ENCODE measurements around the gene EIF4EBP2.

The EIF4EBP2 gene

DNA sequence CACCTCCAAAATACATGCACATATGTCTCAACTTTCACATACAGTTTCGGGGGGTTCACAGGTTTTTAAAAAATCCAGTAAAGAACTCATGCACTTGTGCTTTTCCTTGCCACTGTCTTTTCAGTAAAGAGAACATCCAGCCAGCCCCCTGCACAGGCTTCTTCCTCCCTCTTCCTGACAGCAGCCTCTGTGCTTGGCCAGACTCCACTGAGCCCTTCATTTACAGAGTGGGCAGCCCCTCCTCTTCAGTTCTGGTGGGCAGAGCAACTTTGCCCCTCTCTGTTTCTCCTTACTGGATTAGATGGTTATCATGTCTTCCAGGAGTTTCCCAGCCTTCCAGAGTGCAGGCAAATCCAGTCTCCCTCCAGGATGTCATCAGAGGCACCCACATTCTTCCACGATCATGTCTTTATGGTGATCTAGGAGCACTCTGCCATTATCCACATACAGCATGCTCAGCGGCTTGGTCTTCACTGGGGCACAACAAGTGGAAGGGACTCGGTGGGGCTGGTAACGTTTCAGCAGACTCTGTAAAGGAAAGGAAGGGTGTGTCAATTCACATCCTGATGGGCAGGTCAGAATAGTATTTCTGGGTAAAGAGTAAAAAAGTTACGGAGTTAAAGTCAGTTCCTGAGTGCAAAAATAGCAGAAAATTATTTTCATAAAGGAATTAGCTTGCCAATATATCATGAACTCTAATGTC lies 28.8 kb downstream of the EIF4EBP2 start:
- no peak for DNase-seq (ENCODE audit: low read depth)

DNA sequence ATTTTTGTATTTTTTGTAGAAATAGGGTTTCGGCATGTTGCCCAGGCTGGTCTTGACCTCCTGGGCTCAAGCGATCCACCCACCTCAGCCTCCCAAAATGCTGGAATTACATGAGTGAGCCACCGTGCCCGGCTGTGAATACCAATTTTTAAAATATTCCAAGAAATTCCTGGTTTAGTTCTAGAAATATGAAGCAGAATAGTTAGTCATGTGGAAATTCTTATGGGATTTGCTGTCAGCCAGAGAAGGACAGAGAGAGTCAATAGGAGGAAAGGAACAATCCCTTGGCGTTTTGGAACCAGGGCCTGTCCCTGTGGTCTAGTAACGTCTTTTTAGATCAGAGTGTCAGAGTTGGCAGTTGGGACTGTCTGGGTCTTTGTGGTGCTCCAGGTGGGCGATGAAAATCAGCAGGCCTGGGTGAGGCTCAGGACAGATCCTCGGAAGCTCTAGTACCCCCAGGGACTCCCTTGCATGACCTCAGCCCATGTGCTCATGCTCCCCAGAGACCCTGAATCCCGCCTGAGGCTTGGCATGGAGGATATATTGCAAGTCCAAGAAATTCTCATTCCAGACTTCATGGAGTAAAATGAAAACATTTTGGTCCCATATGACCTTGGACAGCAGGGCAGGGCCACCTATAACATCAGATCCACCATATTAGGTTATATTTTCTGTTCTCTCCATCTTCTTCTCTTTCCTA lies 29.8 kb downstream of the EIF4EBP2 start:
- DNase-seq (ENCODE audit: low read depth) = no peak

DNA sequence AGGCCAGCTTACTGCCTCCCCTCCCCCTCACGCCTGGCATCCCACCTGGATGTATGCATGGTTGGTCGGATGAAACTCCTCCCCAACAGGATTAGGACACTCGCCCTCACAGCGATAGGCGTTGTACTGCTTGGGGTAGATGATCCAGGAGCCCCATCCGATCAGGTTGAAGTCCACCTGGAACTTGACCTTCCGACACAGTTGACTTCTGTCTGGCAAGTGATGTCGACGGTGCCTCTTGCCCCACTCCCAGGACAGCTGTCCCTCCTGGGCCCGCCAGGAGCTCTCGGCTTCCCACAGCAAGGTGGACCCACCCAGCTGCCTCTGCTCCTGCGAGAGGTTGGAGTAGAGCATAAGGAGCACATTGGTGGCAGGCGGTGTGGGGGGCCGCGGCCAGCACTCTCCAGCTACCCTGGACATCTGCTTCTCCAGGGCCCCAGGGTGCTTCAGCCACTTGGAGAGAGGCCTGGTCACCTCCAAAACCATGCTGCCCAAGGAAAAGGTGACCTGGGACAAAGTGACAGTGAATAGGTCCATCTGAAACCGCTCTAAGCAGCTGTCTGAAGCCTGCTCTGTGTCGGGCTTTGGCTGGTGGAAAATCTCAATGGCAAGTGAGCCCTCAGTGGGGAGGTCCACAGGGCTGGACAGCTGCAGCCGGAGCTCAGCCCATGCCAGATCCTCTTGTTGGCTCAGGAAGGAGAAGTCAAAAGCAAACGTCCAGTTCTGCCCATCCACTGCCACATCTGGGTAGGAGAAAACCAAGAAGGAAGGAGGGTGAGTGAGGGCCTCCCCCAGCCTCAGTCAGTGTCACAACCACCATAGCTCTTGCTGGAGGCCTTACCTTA lies 31.5 kb downstream of the EIF4EBP2 start:
- no peak for DNase-seq (ENCODE audit: low read depth)

DNA sequence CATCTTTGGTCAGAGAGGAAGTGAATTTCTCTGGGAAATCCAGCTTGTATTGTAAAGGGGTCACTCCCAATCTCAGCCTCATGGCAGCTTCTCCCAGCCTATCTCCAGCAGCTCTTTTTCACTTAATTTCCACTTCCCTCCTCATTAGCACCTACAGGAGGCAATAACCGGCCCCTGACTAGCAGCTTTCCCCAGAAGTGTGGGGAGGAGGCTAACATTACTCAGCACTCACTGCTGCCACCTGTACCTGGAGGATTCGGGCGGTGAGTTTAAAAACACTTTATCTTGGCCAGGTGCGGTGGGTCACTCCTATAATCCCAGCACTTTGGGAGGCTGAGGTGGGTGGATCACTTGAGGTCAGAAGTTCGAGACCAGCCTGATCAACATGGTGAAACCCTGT lies 33.8 kb downstream of the EIF4EBP2 start:
- no peak for DNase-seq (ENCODE audit: low read depth)

DNA sequence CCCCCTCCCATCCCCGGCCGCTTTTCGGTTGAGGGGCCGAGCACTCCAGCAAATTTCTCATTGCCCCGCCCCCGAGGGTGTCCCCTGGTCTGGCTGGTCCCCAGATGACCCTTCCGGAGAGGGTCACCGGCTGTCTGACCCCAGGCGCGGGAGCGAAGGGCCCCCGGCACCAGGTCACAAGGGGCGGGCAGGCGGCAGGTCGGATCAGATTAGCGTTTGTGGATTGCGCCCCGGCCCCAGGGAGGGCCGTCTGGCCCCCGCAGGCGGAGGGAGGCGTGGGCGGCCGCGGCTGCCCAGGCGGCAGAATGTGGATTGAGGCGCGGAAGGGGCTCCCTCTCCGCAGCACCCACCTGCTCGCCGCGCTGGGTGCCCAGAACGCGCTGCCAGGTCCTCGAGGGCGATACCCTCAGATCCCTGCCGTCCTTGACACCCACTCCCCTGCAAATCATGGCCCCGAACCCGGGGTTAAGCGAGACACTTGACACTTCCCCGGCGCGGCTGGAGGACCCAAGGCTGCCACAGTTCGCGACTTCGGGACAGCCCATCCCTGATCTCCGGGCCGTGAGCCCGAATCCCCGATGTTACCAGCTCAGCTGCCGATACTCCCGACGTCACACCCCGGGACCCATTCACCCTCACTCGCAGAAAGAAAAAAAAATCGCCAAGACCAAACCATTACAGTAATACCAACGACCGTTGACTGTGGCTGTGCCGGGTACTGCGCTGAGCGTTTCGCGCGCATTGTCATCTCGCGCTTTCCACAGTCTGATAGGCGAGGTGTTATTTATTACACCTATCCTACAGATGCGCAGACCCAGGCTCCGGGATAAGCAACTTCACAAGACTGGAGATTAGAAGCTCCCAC lies 36.6 kb downstream of the EIF4EBP2 start:
- DNase-seq (ENCODE audit: low read depth) = no peak

DNA sequence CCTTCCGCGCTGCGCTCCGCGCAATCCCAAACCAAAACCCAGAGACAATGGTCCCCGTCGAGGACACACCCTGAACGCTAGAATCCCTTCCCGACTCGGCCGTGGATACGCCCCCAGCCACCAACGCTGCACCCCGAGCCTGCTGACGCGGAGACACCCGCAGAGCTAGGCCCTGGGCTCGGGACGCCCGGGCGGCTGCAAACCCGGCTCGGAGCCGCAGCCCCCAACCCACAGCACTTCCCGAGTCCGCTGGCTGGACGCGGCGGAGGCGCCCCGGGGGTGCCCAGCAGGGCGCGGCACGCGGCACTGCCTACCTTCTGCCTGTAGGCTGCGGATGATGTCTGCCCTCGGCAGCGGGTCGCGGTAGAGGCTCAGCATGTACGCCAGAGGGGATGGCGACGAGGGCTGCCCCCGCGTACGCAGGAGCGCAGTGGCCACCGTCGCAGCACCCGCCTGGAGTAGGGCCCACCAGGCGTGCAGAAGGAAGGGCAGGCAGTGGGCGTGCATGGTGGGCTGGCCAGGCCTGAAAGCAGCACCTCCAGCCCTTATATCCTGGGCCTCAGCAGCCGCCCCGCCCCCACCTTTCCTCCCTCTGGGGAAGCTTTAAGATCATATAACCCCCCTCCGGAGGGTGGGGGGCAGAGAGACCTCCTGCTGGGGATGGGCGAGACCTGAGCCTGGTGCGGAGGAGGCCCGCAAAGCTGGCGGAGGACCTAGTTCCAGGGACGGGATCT lies 37.4 kb downstream of the EIF4EBP2 start, which contains the start of gene NODAL:
TSS of gene NODAL (minus strand) at position 521 of the 734 bp plus-strand sequence. CDS start at position 507, 14 bp downstream.
- DNase-seq (ENCODE audit: low read depth) = no peak

DNA sequence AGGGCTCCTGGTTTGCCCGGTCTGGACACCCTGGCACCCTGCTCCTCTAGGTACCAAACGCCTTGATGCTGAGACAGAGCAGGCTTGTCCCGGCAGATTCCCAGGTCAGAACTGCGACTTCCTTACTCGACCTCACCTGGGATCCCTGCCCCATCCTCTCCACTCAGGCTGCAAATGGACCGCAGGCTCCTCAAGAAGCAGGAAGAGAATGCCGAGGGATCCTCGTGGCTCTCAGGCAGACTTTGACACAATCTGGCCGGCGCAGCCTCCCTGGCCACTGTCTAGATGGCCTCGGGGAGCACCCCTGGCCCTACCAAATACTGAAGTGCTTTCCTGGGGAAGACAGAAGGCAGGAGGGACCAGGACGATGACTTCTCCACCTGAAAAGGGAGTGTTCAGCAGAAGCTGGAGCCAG lies 38.0 kb downstream of the EIF4EBP2 start:
- DNase-seq (ENCODE audit: low read depth) = no peak

DNA sequence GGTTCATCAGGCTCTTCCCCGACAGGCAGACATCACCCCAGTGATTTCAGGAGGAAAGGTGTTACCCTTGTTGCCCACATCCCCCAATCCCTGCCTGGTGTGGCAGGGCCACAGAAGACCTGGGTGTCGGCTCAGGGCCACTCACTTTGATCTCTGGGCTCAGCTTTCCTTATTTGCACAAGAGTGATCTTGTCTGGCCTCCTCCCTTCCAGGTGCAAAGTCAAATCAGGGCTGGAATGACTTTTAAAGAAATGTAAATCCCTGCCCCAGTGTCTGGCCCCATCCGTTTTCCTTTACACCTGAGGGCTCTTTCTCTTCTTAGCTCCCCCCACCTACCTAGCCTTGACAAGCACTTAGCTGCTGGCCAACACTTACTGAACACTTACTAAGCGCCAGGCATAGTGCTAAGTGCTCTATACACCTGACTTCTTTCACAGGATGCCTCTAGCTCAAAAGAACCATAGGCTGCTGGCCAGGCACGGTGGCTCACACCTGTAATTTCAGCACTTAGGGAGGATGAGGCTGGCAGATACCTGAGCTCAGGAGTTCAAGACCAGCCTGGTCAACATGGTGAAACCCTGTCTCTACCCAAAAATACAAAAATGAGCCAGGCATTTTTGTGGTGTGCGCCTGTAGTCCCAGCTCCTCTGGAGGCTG lies 38.5 kb downstream of the EIF4EBP2 start:
- no peak for DNase-seq (ENCODE audit: low read depth)

DNA sequence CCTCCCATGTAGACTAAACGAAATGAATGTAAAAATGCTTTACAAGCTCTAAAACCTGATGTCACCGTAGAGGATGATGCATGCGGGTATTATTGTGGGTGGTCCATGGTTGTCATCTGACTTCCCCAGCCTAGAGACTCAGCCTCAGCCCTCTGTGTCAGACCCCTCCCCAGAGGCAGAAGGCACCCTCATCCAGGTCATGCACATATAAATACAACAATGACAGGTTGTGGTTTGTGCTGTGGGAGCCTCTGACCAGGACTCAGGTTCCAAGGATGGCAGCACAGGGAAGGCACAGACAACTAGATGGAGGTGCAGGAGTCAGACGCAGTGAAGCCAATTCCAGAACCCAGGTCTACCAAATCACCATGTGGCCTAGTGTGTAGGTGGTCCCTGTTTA lies 40.8 kb downstream of the EIF4EBP2 start:
- DNase-seq (ENCODE audit: low read depth) = no peak

DNA sequence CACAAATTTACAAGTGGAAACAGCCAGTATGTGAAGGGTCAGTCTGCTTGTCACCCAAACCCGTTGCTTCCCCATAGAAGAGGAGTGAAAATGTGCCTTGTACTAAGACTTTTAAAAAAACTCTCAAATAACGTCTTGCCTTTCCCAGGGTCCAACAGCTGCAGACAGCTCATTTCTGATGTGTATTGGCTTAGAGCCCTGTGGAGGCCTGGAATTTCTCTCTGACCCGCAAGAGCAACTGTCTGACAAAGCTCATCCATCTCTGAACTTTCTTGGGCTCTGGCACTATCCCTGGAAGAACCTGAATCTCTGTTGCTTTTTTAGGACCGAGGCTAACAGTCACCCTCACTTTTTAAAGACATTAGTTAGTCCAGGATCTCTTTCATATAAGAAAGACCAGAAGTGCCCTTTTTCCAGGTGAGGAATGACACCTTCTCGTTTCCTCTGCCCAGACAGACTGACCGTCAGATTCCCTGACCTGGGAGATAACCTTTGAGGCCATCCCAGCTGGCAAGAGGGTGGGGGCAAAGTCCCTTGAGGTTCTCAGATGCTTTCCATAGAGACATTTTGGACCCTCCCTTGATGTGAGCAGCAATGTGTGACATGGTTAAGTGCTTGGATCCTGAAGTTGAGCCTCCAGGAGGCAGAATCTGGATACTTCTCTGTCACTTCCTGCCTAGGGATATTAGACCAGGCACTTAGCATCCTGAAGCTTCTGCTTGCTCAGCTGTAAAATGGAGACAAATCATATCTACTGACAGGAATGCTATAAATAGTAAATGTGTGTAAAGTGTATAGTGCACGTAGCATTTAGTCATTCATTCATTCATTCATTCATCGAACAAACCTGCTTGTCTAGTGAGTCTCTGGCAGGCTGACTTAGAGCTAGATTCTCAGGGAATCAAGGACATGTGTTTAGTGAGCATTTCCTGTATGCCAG lies 42.0 kb downstream of the EIF4EBP2 start:
- DNase-seq (ENCODE audit: low read depth) = no peak

DNA sequence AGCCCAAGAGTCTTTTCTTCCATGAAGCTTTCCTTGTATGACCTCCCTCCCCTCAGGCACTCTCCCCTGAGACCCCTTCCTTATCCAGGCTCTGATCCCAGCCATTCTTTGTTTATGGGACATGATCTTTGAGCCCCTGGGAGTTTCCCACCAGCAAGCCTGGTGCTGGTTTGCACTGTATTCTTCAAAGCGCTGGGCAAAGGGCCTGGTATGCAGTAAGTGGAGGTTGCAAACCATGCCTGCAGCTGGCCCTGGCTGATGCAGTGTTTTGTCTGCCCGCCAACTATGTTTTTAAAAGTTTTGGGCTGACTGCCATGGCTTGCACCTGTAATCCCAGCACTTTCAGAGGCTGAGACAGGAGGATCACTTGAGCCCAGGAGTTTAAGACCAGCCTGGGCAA lies 44.3 kb downstream of the EIF4EBP2 start:
- DNase-seq (ENCODE audit: low read depth) = no peak

DNA sequence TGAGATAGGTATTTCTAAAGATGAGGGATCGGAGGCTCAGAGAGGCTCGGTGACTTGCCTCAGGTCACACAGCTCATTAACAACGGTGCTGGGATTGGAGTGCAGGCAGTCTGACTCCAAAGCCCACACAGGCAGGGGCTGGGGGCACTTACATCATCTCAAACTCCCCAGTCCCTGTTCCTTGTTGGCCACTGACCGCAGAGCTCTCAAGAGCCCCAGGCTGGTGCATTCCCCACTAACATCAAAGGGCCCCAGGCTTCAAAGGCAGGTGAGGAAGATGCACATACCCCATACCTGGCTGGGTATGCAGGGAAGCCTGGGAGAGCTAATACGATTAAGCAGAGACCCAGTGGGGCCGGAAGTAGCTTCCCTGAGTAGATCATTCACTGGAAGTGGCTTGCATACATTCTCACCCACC lies 51.3 kb downstream of the EIF4EBP2 start:
- no peak for DNase-seq (ENCODE audit: low read depth)

DNA sequence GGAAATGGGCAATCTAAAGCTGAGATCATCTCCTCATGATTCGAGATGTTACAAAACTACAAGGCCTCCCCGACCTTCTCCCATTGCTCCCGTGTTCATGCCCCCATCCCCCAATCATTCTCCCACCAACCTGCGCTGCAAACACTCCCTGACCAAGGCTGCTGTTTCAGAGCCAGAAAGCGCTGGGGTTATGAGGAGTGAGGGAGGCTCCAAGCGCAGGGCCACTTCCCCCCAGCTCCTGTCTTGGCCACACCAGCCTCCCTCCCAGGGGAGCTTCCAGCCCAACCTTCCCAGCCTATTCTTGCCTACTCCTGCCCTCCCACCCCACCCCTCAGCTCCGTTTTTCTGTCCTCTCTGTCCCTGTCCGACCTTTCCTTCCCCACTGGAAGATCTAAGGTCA lies 52.2 kb downstream of the EIF4EBP2 start:
- DNase-seq (ENCODE audit: low read depth) = no peak

DNA sequence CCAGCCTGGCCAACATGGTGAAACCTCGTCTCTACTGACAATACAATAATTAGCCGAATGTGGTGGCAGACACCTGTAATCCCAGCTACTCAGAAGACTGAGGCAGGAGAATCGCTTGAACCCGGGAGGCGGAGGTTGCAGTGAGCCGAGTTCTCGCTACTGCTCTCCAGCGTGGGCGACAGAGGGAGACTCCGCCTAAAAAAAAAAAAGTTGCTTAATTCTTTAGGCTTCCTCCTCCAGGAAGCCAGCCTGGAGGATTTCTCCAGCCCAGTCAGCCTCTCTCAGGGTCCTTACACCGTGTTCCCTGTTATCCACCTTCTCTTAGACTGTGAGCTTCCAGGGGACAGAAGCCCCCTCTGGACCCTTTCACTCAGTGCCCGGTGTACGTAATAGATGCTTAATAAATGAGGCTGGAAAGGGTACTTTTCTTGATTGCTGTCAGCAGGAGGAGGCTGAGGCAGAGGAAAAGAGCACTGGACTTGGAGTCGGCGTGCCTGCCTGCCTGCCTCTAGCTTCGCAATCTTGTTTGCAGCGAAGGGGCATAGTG lies 53.9 kb downstream of the EIF4EBP2 start:
- DNase-seq (ENCODE audit: low read depth) = no peak

DNA sequence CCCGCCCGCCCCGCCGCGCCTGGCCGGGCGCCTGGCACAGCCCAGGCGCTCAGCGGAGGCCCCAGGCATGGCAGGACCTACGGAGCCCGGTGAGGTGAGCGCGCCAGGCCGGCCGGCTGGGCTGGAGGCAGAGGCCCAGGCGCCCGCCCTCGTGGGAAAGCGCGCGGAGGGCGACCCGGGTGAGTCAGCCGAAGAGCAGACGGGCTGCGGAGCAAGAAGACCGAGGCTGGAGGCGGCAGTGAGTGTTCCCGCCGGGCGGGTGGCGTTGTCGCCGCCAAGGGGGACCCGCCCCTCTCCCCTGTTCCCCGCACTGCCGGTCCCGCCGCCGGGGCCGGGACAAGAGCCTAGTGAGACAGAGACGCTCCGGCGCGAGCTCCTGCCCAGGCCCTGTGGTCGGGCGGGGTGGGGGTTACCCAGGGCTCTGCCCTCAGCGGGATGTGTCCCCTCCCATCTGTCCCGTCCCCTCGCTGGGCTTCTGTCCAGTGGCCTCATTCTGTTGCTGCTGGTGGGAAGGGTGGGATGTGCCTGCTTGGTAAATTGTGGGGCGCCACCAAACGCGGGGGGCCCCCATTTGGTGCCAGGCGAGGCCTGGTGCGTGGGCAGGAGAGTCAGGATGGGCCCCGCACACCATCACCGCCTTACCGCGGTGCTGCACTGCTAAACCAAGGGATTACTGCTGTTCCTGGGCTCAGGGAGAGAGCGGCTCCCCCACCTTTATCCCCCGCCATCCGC lies 54.5 kb downstream of the EIF4EBP2 start:
- DNase-seq (ENCODE audit: low read depth) = no peak

DNA sequence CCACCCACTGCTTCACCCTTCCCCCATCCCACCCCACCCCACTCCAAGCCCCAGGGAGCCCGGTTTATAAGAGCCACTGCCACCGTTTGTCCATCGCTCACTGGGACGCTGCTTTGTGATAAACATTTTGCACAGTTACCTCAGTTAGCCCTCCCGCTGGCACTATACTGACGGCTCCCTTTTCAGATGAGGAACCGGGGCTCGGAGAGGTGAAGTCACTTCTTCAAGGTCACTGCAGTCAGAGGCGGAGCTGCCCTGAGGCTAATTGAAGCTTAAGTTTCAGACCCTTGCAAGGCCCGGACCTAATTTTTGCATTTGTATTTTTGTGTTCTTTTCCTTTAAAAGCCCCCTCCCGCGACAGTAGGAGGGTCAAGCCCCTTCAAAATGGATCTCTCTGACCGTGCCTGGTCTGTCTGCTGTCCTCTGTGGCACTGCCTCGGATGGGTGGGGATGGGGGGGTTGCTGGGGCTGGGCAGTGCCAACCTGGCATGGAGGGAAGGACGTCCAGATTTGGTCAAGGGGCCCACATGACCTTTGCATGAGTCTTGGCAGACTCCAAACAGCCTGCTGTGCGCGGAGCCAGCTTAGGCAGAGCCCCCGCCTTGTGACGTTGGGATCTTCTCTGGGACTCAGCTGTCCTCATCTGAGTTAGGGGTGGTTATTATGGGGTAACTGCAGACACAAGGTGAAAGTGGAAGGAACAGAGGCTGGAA lies 55.3 kb downstream of the EIF4EBP2 start:
- DNase-seq (ENCODE audit: low read depth) = no peak

DNA sequence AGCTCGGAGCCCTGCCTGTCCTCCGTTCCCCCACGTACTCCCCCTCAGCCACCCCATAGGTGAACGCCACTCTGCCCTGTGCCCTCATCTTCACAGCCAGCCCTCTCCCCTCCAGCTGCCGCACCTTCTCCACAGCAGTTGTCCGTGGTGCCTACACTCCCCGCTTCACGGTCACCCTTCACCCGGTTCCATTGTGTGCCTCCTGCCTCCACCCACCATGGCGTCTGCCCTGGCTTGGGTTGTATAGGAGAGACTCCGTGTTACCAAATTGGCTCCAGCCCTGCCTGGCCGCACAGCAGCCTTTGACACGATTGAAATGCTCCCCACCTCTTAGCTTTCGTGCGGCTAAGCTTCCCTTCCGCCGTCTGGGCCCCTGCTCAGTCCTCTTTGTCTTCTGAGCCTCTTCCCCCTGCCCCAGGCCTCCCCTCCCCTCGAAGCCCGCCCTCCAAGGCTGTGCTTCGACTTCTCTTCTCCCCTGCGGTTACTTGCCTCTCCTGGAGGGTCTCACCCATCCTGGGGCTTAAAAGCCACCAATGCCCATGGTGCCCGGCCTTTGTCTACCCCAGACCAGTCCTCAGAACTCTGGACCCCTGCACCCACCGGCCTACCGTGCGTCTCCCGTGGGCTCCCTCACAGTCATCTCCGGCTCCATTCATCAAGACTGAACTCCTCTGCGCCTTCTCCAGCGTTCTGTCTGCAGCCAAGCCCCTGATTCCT lies 56.0 kb downstream of the EIF4EBP2 start:
- DNase-seq (ENCODE audit: low read depth) = no peak
